ENCODE measurements around the gene TMEM271.

DNA sequence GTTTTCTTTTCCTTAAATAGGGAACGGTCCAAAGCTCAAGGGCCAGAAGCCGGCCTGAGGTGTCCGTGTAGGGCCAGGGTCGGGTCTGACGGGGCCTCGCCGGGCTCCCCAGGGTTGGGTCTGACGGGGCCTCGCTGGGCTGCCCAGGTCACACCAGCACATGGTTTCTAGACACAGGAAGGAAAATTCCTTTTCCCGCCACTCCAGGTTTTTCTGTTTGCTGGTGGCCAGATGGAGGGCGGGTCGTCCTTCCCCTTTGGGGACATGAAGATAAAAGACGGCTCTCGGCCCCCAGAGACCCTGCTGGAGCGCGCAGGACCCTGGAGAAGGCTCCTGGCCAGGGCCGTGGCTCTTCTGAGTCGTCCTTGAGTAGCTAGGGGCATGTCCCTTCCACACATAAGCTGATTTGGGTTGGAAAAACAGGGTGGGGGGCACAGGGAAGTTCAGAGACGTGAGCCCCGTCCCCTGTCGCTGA, 42.0 kb downstream of the TMEM271 start:
- TF ChIP-seq EP300 (IDR thresholded peaks at IDR 0.05; ENCODE audit: borderline replicate concordance), result no peak
- no peak for TF ChIP-seq CREB1 (IDR thresholded peaks at IDR 0.05; ENCODE audit: low read depth)
- TF ChIP-seq, protein P1, sequence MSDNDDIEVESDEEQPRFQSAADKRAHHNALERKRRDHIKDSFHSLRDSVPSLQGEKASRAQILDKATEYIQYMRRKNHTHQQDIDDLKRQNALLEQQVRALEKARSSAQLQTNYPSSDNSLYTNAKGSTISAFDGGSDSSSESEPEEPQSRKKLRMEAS (IDR thresholded peaks at IDR 0.05), result no peak
- TF ChIP-seq RAD21 (IDR thresholded peaks at IDR 0.05; ENCODE audit: low read depth), result no peak
- no peak for TF ChIP-seq YY1 (IDR thresholded peaks at IDR 0.05; ENCODE audit: low read depth)
- TF ChIP-seq NFIC (IDR thresholded peaks at IDR 0.05), result no peak
- TF ChIP-seq, protein P2, sequence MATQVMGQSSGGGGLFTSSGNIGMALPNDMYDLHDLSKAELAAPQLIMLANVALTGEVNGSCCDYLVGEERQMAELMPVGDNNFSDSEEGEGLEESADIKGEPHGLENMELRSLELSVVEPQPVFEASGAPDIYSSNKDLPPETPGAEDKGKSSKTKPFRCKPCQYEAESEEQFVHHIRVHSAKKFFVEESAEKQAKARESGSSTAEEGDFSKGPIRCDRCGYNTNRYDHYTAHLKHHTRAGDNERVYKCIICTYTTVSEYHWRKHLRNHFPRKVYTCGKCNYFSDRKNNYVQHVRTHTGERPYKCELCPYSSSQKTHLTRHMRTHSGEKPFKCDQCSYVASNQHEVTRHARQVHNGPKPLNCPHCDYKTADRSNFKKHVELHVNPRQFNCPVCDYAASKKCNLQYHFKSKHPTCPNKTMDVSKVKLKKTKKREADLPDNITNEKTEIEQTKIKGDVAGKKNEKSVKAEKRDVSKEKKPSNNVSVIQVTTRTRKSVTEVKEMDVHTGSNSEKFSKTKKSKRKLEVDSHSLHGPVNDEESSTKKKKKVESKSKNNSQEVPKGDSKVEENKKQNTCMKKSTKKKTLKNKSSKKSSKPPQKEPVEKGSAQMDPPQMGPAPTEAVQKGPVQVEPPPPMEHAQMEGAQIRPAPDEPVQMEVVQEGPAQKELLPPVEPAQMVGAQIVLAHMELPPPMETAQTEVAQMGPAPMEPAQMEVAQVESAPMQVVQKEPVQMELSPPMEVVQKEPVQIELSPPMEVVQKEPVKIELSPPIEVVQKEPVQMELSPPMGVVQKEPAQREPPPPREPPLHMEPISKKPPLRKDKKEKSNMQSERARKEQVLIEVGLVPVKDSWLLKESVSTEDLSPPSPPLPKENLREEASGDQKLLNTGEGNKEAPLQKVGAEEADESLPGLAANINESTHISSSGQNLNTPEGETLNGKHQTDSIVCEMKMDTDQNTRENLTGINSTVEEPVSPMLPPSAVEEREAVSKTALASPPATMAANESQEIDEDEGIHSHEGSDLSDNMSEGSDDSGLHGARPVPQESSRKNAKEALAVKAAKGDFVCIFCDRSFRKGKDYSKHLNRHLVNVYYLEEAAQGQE (IDR thresholded peaks at IDR 0.05; ENCODE audit: low read depth), result no peak
- TF ChIP-seq FOXM1 (IDR thresholded peaks at IDR 0.05; ENCODE audit: borderline replicate concordance, low read depth), result no peak
- TF ChIP-seq TAF1 (IDR thresholded peaks at IDR 0.05; ENCODE audit: low read depth), result no peak
- no peak for TF ChIP-seq TCF12 (IDR thresholded peaks at IDR 0.05; ENCODE audit: low read depth)
- TF ChIP-seq EGR1 (IDR thresholded peaks at IDR 0.05), result no peak
- TF ChIP-seq CEBPB (IDR thresholded peaks at IDR 0.05), result no peak

Data from Ishikawa (cell line).